Common myeloid progenitor, CD34-positive (primary cell): ENCODE measurements around the gene SENP3.

Source experiments
- CTCF ChIA-PET: fragments of 350-600 bp; sonication (Branson Sonifier 250); formaldehyde crosslinking; loops from one replicate; lab custom pipeline; 2021; ENCODE audit warnings: antibody characterized with exemption; lab: Charles Lee
- POLR2A ChIA-PET: fragments of 350-600 bp; sonication (Branson Sonifier 250); formaldehyde crosslinking; loops from one replicate; lab custom pipeline; 2021; ENCODE audit warnings: antibody characterized with exemption; lab: Charles Lee
- DNase-seq, 3 donors: peaks; one replicate each; pipeline versions ENCODE4 v3.0.0 to v3.0.0-alpha.2; 2013
- H3K27ac ChIP-seq, 2 experiments: 1 replicate in 1 of 2; 2 replicates in 1 of 2; pipeline ENCODE4 v1.7.0; 2013; ENCODE audit warnings: inconsistent platforms in 2 of 2, low read length in 2 of 2, mild to moderate bottlenecking in 2 of 2, low read depth in 1 of 2, moderate library complexity in 1 of 2; ENCODE audit not compliant: severe bottlenecking in 2 of 2, insufficient read depth in 1 of 2, poor library complexity in 1 of 2
- H3K27me3 ChIP-seq, 5 experiments: replicated peaks in 2 of 5; 1 replicate in 3 of 5; 2 replicates in 2 of 5; pipeline versions ENCODE4 v1.6.1 to v1.7.0; 2013; ENCODE audit warnings: low read length in 4 of 5, mild to moderate bottlenecking in 2 of 5, moderate library complexity in 2 of 5, inconsistent platforms in 1 of 5; ENCODE audit not compliant: insufficient read depth in 5 of 5, control insufficient read depth in 4 of 5
- H3K36me3 ChIP-seq, 4 experiments: 1 replicate in 2 of 4; 2 replicates in 2 of 4; pipeline versions ENCODE4 v1.6.1 to v1.7.0; 2013; ENCODE audit warnings: low read length in 3 of 4, control low read depth in 1 of 4, mild to moderate bottlenecking in 1 of 4; ENCODE audit not compliant: control insufficient read depth in 4 of 4, insufficient read depth in 4 of 4
- H3K4me1 ChIP-seq, 4 experiments: 1 replicate in 3 of 4; 2 replicates in 1 of 4; pipeline versions ENCODE4 v1.6.1 to v1.7.1; 2013; ENCODE audit warnings: low read length in 3 of 4, mild to moderate bottlenecking in 3 of 4, control low read depth in 1 of 4, inconsistent platforms in 1 of 4, moderate library complexity in 1 of 4; ENCODE audit not compliant: control insufficient read depth in 4 of 4, insufficient read depth in 4 of 4; ENCODE audit errors: control extremely low read depth in 1 of 4
- H3K4me3 ChIP-seq, 7 experiments: 1 replicate in 4 of 7; 2 replicates in 3 of 7; pipeline versions ENCODE4 v1.5.1 to v1.7.0; 2013; ENCODE audit warnings: mild to moderate bottlenecking in 7 of 7, low read length in 6 of 7, moderate library complexity in 6 of 7, inconsistent platforms in 2 of 7, low read depth in 2 of 7, control low read depth in 1 of 7; ENCODE audit not compliant: insufficient read depth in 4 of 7, control insufficient read depth in 1 of 7; ENCODE audit errors: extremely low read depth in 1 of 7
- H3K9me3 ChIP-seq, 5 experiments: 1 replicate in 4 of 5; 2 replicates in 1 of 5; pipeline versions ENCODE4 v1.6.1 to v1.7.1; 2013; ENCODE audit warnings: low read length in 4 of 5, mild to moderate bottlenecking in 2 of 5, inconsistent platforms in 1 of 5, low read depth in 1 of 5, moderate library complexity in 1 of 5; ENCODE audit not compliant: control insufficient read depth in 4 of 5, insufficient read depth in 2 of 5; ENCODE audit errors: control extremely low read depth in 1 of 5
- WGBS: methylation state at CpG from one replicate; pipeline ENCODE4 v1.1.5; 2013; ENCODE audit not compliant: insufficient coverage; 5-methylcytosine and 5-hydroxymethylcytosine counted together

SENP3 gene

GRCh38 chr17:7555320-7555948 lies 6.3 kb upstream of the SENP3 start:
- H3K4me3 ChIP-seq, result no peak overlapping the region
- peak in 1 of 3 donors; percentile 43 for DNase-seq
- ChIA-PET POLR2A (no interaction called here), CTCF (interaction anchor here (21.7 kb wide), 1 partner anchor 40 kb away, joined by 515 read pairs; no protein-coding TSS in a partner anchor)
- H3K9me3 ChIP-seq, result no peaks in the 10 kb centered on the region
- 81% methylated on average over 9 of the region's 10 CpGs for WGBS
- peaks cover 11 to 86% (median 77%) of the 10 kb centered on the region in 4 experiments for H3K4me1 ChIP-seq
- peaks cover 0 to 3% (median under 1%) of the 10 kb centered on the region in 4 experiments for H3K36me3 ChIP-seq
- H3K27ac ChIP-seq, result no peak overlapping the region
- no peaks in the 10 kb centered on the region for H3K27me3 ChIP-seq

GRCh38 chr17:7556627-7557026 lies 5.1 kb upstream of the SENP3 start:
- POLR2A ChIA-PET, result no interaction called here
- WGBS, result 97% methylated on average over 11 of the region's 12 CpGs
- no peak overlapping the region for H3K4me3 ChIP-seq
- no peak for DNase-seq
- H3K4me1 ChIP-seq, result peaks cover 11 to 85% (median 76%) of the 10 kb centered on the region in 4 experiments
- CTCF ChIA-PET, result interaction anchor here (1.1 to 21.7 kb wide), 4 partner anchors 10 to 227 kb away, joined by 3 to 515 read pairs (median 4); no protein-coding TSS in a partner anchor
- no peaks in the 10 kb centered on the region for H3K27me3 ChIP-seq
- H3K36me3 ChIP-seq, result peaks cover 0 to 4% (median 0%) of the 10 kb centered on the region in 4 experiments
- no peaks in the 10 kb centered on the region for H3K9me3 ChIP-seq
- H3K27ac ChIP-seq, result peak overlapping the region in 1 of 2 experiments; percentile 87

- H3K27me3 ChIP-seq, result no peaks in the 10 kb centered on the region
- H3K9me3 ChIP-seq, result no peaks in the 10 kb centered on the region
- ChIA-PET CTCF (interaction anchor here (1.1 to 21.7 kb wide), 5 partner anchors 11 to 228 kb away, joined by 3 to 515 read pairs (median 4); partner anchors contain the start of gene MPDU1), POLR2A (interaction anchor here (5.4 kb wide), 1 partner anchor 43 kb away, joined by 45 read pairs; no protein-coding TSS in a partner anchor)
- 82% methylated on average over 16 of the region's 19 CpGs for WGBS
- peak overlapping the region; percentile 50 to 87 for H3K27ac ChIP-seq
- peaks cover 11 to 80% (median 74%) of the 10 kb centered on the region in 4 experiments for H3K4me1 ChIP-seq
- DNase-seq, result no peak
- H3K4me3 ChIP-seq, result peak overlapping the region in 2 of 7 experiments; percentile 74 to 84
- H3K36me3 ChIP-seq, result peaks cover 0 to 4% (median 0%) of the 10 kb centered on the region in 4 experiments
Measured at GRCh38 chr17:7557147-7557764, 4.5 kb upstream of the SENP3 start.

- Histone ChIP-seq H3K27me3 (no peaks in the 10 kb centered on the region), H3K4me1 (peaks cover 15 to 81% (median 73%) of the 10 kb centered on the region in 4 experiments), H3K27ac (peak overlapping the region; percentile 70 to 87), H3K9me3 (no peaks in the 10 kb centered on the region), H3K36me3 (peaks cover 0 to 4% (median 0%) of the 10 kb centered on the region in 4 experiments), H3K4me3 (peak overlapping the region in 6 of 7 experiments; percentile 2 to 84 (median 76))
- POLR2A ChIA-PET, result interaction anchor here (0.6 to 5.4 kb wide), 5 partner anchors 9 to 190 kb away, joined by 3 to 45 read pairs (median 8); partner anchors contain the start of genes POLR2A, TMEM102 and TNFSF12
- peak in 2 of 3 donors; percentile 83 to 87 for DNase-seq
- CTCF ChIA-PET, result interaction anchor here (0.7 to 21.7 kb wide), 8 partner anchors 11 to 228 kb away, joined by 3 to 515 read pairs (median 4); partner anchors contain the start of gene MPDU1
- WGBS, result 4% methylated on average over 19 of the region's 21 CpGs
Measured at GRCh38 chr17:7557775-7558543, 3.8 kb upstream of the SENP3 start.

- CTCF ChIA-PET, result interaction anchor here (0.7 to 21.7 kb wide), 5 partner anchors 11 to 55 kb away, joined by 3 to 515 read pairs (median 18); no protein-coding TSS in a partner anchor
- Histone ChIP-seq H3K27me3 (no peaks in the 10 kb centered on the region), H3K27ac (peak within 1 kb of the TSS; percentile 70 to 87), H3K4me3 (peak within 1 kb of the TSS; percentile 2 to 84 (median 74)), H3K9me3 (no peaks in the 10 kb centered on the region), H3K36me3 (peaks cover 0 to 8% (median 0%) of the 10 kb centered on the region in 4 experiments), H3K4me1 (peaks cover 13 to 79% (median 67%) of the 10 kb centered on the region in 4 experiments)
- 0% methylated on average over 13 of the region's 16 CpGs for WGBS
- POLR2A ChIA-PET, result interaction anchor here (0.6 to 5.4 kb wide), 6 partner anchors 9 to 191 kb away, joined by 3 to 45 read pairs (median 6); partner anchors contain the start of genes POLR2A, TMEM102 and TNFSF12
- DNase-seq, result peak in 2 of 3 donors; percentile 84 to 87
Measured at GRCh38 chr17:7558544-7559319, 3.0 kb upstream of the SENP3 start, which contains the start of gene TNFSF13. Gene TNFSF13 (plus strand): TSS chr17:7558750. CDS start chr17:7559040, 290 bp downstream.
